AG04450 (cell line): ENCODE data around the gene IGLL1. TPM values are rescaled to one million over a fixed set of nuclear protein-coding genes. Genes with fewer than 3 reads are reported as not detected.
"Not testable (repeated sequence)": the region's sequence is repeated elsewhere in the genome, so short reads cannot be mapped to it uniquely, and the experiment has no call there.

ENCODE experiments used
- CTCF ChIA-PET: fragments of 300-600, 350-600 bp; formaldehyde crosslinking; extraction: SDS; loops from one replicate; lab custom pipeline; 2022; ENCODE audit warnings: antibody characterized with exemption, inconsistent platforms; lab: Charles Lee
- POLR2A ChIA-PET: fragments of 350-600 bp; formaldehyde crosslinking; extraction: SDS; loops from one replicate; lab custom pipeline; 2021; ENCODE audit warnings: antibody characterized with exemption, inconsistent platforms; lab: Yijun Ruan, JAX
- DNase-seq: peaks from one replicate; pipeline ENCODE4 v3.0.0-alpha.2; 2011; ENCODE audit warnings: low read depth, low spot score
- H3K27ac ChIP-seq: one replicate; pipeline ENCODE4 v1.5.1; 2012; ENCODE audit warnings: low read depth, low read length, control low read depth
- H3K27me3 ChIP-seq: one replicate; pipeline ENCODE4 v1.6.0; 2012; ENCODE audit warnings: low read length; ENCODE audit not compliant: control insufficient read depth, insufficient read depth
- H3K4me3 ChIP-seq: 2 replicates; pipeline ENCODE4 v1.5.1; 2011; ENCODE audit warnings: mild to moderate bottlenecking, low read depth, low read length, control low read depth
- H3K9me3 ChIP-seq: 2 replicates; pipeline ENCODE4 v1.5.1; 2012; ENCODE audit warnings: low read length; ENCODE audit not compliant: control insufficient read depth, insufficient read depth
- polyA plus RNA-seq: library from polyadenylated mRNA; depleted of rRNA; stranded (reverse); fragments of >200 nt; gene quantifications from 2 replicates; pipeline ENCODE4 v1.2.3, GENCODE V29; 2011
- TF ChIP-seq, protein P1 (sequence below): IDR thresholded peaks from 2 replicates; pipeline ENCODE4 v1.5.1; 2011; ENCODE audit warnings: low read depth, low read length, control low read depth, inconsistent platforms

IGLL1 gene
- polyA plus RNA-seq, 1 experiment: not detected

DNA sequence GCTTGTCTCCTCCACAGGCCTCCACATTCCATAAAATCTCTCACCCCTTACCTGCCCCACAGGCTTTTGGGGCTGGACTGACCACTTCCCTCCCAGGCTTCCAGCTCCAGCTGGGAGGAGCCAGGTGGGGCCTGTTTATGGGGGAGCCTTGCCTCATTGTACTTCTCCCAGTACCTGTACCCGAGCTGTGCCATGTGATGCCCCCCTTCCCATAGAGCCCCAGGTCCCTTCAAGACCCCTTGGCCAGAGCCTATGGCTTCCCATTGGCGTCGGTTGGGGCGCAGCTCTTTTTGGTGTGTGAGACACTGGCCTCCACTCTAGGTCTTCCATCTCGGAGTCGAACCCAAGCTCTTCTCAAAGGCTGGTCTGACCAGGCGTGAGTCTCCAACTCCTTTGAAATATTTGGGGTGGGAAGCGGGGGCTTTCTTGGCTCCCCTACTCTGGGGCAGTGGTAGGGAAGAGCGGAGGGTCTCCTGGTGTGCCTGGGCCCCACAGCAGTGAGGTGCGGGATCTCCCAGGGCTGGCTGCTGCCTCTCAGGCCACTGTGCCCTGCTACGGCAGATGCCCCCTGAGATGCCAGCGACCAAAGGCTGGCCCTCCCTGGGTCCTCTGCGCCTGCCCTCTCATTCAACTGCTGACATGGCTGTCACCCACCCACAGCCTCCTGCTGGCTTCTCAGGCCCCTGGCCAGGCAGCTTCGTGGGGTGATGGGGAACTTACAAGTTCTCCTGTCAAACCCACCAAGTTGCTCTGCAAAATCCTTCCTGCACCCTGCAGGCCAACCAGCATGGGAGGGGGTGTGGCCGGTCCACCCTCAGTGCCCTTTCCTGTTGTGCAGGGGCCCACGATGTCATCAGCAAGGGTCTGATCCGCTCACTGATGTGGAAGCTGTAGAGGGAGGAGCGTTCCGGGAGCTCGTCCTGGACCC, 26.4 kb upstream of the IGLL1 start:
- DNase-seq: no peak
- H3K9me3 ChIP-seq: no peaks in the 10 kb centered on the region; the same call in 1 of the 2 replicates
- CTCF ChIA-PET: no interaction called here
- POLR2A ChIA-PET: no interaction called here
- H3K4me3 ChIP-seq: no peak overlapping the region
- H3K27me3 ChIP-seq: peaks cover 3% of the 10 kb centered on the region
- no peak overlapping the region for H3K27ac ChIP-seq
- TF ChIP-seq, protein P1, sequence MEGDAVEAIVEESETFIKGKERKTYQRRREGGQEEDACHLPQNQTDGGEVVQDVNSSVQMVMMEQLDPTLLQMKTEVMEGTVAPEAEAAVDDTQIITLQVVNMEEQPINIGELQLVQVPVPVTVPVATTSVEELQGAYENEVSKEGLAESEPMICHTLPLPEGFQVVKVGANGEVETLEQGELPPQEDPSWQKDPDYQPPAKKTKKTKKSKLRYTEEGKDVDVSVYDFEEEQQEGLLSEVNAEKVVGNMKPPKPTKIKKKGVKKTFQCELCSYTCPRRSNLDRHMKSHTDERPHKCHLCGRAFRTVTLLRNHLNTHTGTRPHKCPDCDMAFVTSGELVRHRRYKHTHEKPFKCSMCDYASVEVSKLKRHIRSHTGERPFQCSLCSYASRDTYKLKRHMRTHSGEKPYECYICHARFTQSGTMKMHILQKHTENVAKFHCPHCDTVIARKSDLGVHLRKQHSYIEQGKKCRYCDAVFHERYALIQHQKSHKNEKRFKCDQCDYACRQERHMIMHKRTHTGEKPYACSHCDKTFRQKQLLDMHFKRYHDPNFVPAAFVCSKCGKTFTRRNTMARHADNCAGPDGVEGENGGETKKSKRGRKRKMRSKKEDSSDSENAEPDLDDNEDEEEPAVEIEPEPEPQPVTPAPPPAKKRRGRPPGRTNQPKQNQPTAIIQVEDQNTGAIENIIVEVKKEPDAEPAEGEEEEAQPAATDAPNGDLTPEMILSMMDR: no peak

GRCh38 chr22:23604939-23605712, 25.0 kb upstream of the IGLL1 start:
- Histone ChIP-seq H3K4me3 (no peak overlapping the region), H3K27me3 (peaks cover 3% of the 10 kb centered on the region), H3K9me3 (no peaks in the 10 kb centered on the region; the same call in 1 of the 2 replicates), H3K27ac (no peak overlapping the region)
- no peak for DNase-seq
- POLR2A ChIA-PET: no interaction called here
- TF ChIP-seq, protein P1: no peak
- CTCF ChIA-PET: no interaction called here

DNA sequence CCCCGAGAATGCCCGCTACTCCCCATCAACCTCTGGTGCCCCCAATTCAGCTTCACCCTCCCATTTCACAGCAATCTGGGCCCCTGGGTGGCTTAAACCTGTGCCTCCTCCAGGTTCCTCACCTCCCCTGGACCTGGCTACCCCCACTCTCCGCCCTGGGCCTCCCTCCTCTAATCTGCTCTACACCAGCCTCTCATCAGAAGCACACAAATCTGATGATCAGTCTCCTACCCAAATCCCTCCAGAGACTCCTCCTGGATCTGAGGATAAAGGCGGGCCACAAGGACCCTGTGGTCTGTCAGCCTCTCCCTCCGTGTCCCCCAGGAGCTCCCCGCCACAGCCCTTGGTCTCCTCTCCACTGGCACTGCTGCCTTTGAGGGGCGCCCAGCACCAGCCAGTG, 23.2 kb upstream of the IGLL1 start:
- POLR2A ChIA-PET: no interaction called here
- DNase-seq: no peak
- Histone ChIP-seq H3K9me3 (no peaks in the 10 kb centered on the region; the same call in 1 of the 2 replicates), H3K27ac (no peak overlapping the region), H3K4me3 (no peak overlapping the region), H3K27me3 (peaks cover 3% of the 10 kb centered on the region)
- CTCF ChIA-PET: interaction anchor here (0.6 kb wide), 1 partner anchor 321 kb away, joined by 3 read pairs; no protein-coding TSS in a partner anchor
- TF ChIP-seq, protein P1: no peak

DNA sequence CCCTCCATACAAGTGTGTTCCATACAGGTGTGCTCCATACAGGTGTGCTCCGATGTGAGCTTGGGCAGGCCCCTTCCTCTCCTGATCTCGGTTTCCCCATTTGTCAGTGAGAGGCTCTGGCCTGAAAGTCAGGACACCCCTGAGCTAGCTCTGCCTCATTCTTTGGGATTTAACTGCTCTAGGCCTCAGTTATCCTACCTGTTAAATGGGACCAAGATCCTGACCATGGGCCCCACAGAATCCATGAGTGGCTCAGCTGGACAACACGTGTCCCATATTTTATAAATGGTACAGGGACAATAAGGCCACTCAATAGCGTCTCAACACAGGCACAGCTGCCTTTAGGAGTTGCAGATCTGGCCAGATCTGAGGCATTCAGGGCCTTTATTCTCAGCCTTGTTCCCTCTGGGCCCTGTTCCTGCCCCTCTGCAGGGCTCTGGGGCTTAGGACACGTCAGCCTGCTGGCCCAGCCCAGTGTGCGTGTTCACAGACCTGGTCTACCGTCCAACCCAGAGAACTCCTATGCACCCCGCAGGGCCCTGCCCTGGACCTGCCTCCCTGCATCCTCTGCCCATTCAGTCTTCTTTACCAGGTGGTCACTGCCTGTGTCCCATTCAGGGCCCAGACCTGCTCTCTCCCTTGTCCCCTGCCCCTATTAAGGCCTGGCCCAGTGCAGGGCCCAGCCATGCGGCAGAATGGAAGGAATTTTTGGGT, 18.9 kb upstream of the IGLL1 start:
- Histone ChIP-seq H3K4me3 (no peak overlapping the region), H3K27me3 (no peaks in the 10 kb centered on the region), H3K9me3 (no peaks in the 10 kb centered on the region), H3K27ac (no peak overlapping the region)
- TF ChIP-seq, protein P1: no peak
- POLR2A ChIA-PET: no interaction called here
- no peak for DNase-seq
- CTCF ChIA-PET: no interaction called here

DNA sequence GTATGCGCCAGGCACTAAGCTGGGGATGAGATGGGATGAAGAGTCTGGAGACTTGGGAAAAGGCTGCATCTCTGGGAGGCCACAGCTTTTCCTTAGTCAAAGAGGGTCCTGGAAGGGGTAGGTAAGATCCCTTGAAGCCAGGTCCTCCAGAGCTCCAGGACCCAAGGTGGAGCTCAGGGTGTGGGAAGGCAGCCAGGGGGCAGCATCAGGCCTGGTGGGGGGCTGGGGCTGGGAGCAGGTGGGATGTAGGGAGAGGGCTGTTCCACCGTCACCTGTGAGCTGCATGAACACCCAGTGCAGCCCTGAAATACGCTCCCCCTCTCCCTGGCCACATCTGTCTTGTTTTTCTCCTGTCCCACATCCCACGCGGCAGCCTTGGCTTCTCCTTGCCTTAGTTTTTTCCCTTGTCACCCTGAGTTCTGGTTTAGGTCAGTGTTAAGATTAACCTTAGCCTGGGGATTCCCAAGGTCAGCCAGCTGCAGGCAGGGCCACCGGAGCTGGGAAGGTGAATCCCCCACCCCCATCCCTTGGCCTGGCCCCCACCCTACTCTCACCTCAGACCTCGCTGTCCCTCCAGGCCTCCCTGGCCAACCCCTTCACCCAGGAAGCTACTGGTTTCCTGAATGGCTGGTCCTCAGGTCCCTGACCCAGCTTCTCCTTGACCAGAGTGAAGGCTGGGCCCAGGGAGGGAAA, 17.6 kb upstream of the IGLL1 start:
- CTCF ChIA-PET, POLR2A ChIA-PET: not testable (repeated sequence)

GRCh38 chr22:23595904-23596303, 15.8 kb upstream of the IGLL1 start:
- H3K9me3 ChIP-seq, POLR2A ChIA-PET, H3K4me3 ChIP-seq, H3K27ac ChIP-seq, H3K27me3 ChIP-seq, DNase-seq: not testable (repeated sequence)
- CTCF ChIA-PET: interaction anchor here (0.6 kb wide), 1 partner anchor 1008 kb away, joined by 4 read pairs; no protein-coding TSS in a partner anchor

More for the DNA sequence above, 17.6 kb upstream of the IGLL1 start:
- DNase-seq, H3K27ac ChIP-seq, H3K27me3 ChIP-seq, H3K9me3 ChIP-seq, H3K4me3 ChIP-seq: not testable (repeated sequence)
